ENCODE results near the gene CA6. TPM values are rescaled to one million over a fixed set of nuclear protein-coding genes. Genes with fewer than 3 reads are reported as not detected.

Gene CA6
- total RNA-seq, 1 donor from 2014 or later = not detected

GRCh38 chr1:8969937-8970336, 24.3 kb downstream of the CA6 start:
- H3K27me3 ChIP-seq (ENCODE audit: low read depth) = no peaks in the 10 kb centered on the region
- no peak for DNase-seq
- H3K4me1 ChIP-seq = no peaks in the 10 kb centered on the region
- no peak overlapping the region for H3K4me3 ChIP-seq
- intact Hi-C loops (cut with micrococcal nuclease) = no loop called here
- H3K27ac ChIP-seq (replicated peaks) = no peak overlapping the region
- H3K9me3 ChIP-seq (replicated peaks) = peaks cover 4% of the 10 kb centered on the region
- no peak for TF ChIP-seq CTCF (IDR thresholded peaks at IDR 0.05; ENCODE audit: borderline replicate concordance)
- no peaks in the 10 kb centered on the region for H3K36me3 ChIP-seq

DNA sequence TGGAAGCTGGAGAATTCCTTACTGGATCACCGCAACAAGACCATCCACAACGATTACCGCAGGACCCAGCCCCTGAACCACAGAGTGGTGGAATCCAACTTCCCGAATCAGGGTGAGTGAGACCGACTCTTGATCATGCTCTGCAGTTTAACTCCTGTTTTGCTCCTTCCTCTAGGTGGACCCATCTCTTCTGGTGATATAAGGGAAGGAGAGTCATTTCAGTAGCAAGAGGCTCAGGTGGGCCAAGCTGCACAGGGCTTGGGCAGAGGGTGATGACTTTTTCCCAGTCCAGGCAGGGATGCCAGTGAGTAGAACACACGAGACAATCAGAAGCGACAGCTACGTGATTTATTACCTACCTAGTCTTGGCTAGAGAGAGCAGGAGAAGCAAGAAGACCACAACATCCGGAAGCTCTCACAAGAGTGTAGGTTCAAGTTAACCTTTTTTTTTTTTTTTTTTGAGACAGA, 25.2 kb downstream of the CA6 start:
- Histone ChIP-seq H3K27ac (replicated peaks) (no peak overlapping the region), H3K4me1 (no peaks in the 10 kb centered on the region), H3K27me3 (ENCODE audit: low read depth) (no peaks in the 10 kb centered on the region), H3K36me3 (no peaks in the 10 kb centered on the region), H3K4me3 (no peak overlapping the region), H3K9me3 (replicated peaks) (peaks cover 4% of the 10 kb centered on the region)
- intact Hi-C loops (cut with micrococcal nuclease) = no loop called here
- no peak for DNase-seq
- no peak for TF ChIP-seq CTCF (IDR thresholded peaks at IDR 0.05; ENCODE audit: borderline replicate concordance)

GRCh38 chr1:8974551-8974950, 28.9 kb downstream of the CA6 start:
- no peak overlapping the region for H3K4me3 ChIP-seq
- no peaks in the 10 kb centered on the region for H3K27me3 ChIP-seq (ENCODE audit: low read depth)
- intact Hi-C loops (cut with micrococcal nuclease) = no loop called here
- no peaks in the 10 kb centered on the region for H3K4me1 ChIP-seq
- no peaks in the 10 kb centered on the region for H3K9me3 ChIP-seq (replicated peaks)
- no peak for DNase-seq
- no peak for TF ChIP-seq CTCF (IDR thresholded peaks at IDR 0.05; ENCODE audit: borderline replicate concordance)
- H3K27ac ChIP-seq (replicated peaks) = no peak overlapping the region
- H3K36me3 ChIP-seq = no peaks in the 10 kb centered on the region

GRCh38 chr1:8976338-8976737, 30.7 kb downstream of the CA6 start:
- Histone ChIP-seq H3K9me3 (replicated peaks) (peaks cover 6% of the 10 kb centered on the region), H3K4me1 (no peaks in the 10 kb centered on the region), H3K27ac (replicated peaks) (no peak overlapping the region), H3K4me3 (no peak overlapping the region), H3K27me3 (ENCODE audit: low read depth) (no peaks in the 10 kb centered on the region), H3K36me3 (no peaks in the 10 kb centered on the region)
- TF ChIP-seq CTCF (IDR thresholded peaks at IDR 0.05; ENCODE audit: borderline replicate concordance) = no peak
- no peak for DNase-seq
- intact Hi-C loops (cut with micrococcal nuclease) = no loop called here

DNA sequence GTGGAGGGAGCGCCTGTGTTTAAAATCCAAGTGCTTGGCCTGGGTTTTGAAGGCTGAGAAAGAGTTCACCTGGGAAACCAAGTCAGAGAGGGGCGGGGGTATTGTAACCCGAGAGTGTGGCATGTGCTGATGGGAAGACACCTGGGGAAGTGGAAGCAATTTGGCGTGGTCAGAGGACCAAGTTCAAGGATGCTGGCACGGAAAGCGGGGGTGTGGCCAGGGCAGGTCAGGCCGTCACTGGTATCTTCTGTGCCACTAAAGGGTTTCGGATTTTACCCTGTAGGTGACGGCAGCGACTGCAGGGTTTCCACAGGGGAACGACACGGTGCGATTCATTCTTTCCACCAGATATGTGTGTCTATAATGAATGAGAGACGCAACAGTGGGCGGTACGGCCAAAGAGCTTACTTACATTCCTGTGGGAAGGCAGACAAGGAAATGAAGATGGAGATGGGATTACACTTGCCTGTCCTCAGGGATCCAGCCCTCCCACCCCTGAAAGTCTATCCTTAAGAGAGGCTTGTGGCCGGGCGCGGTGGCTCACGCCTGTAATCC, 31.3 kb downstream of the CA6 start:
- Histone ChIP-seq H3K4me1 (no peaks in the 10 kb centered on the region), H3K9me3 (replicated peaks) (peaks cover 6% of the 10 kb centered on the region), H3K36me3 (no peaks in the 10 kb centered on the region), H3K27ac (replicated peaks) (no peak overlapping the region), H3K4me3 (no peak overlapping the region), H3K27me3 (ENCODE audit: low read depth) (no peaks in the 10 kb centered on the region)
- TF ChIP-seq CTCF (IDR thresholded peaks at IDR 0.05; ENCODE audit: borderline replicate concordance) = no peak
- intact Hi-C loops (cut with micrococcal nuclease) = no loop called here
- DNase-seq = no peak

Data from left ventricle myocardium inferior (tissue), 1 donor.